GM23338 (cell line): Measurements from ENCODE around the gene STRBP. TPM values are rescaled to one million over a fixed set of nuclear protein-coding genes. Genes with fewer than 3 reads are reported as not detected.

Source experiments
- ATAC-seq: fragments of 200-7000 bp; cut with Tn5 transposase; 3 replicates; pipeline ENCODE4 v1.9.1; 2020
- DNase-seq: peaks from one replicate; pipeline ENCODE4 v3.0.0-alpha.2; 2015; ENCODE audit warnings: low spot score
- H2AFZ ChIP-seq: fragments of 200-600 bp; sonication (generic); 2 replicates; pipeline ENCODE4 v1.8.0; 2016; ENCODE audit warnings: antibody characterized with exemption, mild to moderate bottlenecking, moderate library complexity
- H3F3A ChIP-seq: fragments of 200-600 bp; sonication (generic); replicated peaks from 2 replicates; pipeline ENCODE4 v1.8.0; 2017; ENCODE audit warnings: antibody characterized with exemption, mixed run types, low read depth
- H3K27ac ChIP-seq: fragments of 200-600 bp; sonication (generic); 2 replicates; pipeline ENCODE4 v1.6.1; 2016; ENCODE audit warnings: low read depth
- H3K27me3 ChIP-seq: fragments of 200-600 bp; sonication (generic); 2 replicates; pipeline ENCODE4 v1.8.0; 2016; ENCODE audit warnings: mild to moderate bottlenecking, mixed run types, moderate library complexity; ENCODE audit not compliant: insufficient read depth
- H3K36me3 ChIP-seq: fragments of 200-600 bp; sonication (generic); 2 replicates; pipeline ENCODE4 v1.8.0; 2016; ENCODE audit warnings: mild to moderate bottlenecking; ENCODE audit not compliant: insufficient read depth
- H3K4me1 ChIP-seq: fragments of 200-600 bp; sonication (generic); 2 replicates; pipeline ENCODE4 v1.8.0; 2016; ENCODE audit warnings: mild to moderate bottlenecking, moderate library complexity; ENCODE audit not compliant: insufficient read depth
- H3K4me2 ChIP-seq: fragments of 200-600 bp; sonication (generic); 2 replicates; pipeline ENCODE4 v1.7.1; 2017; ENCODE audit warnings: mixed run types
- H3K4me3 ChIP-seq: fragments of 200-600 bp; sonication (generic); 2 replicates; pipeline ENCODE4 v1.6.1; 2016; ENCODE audit warnings: mixed run types
- H3K79me2 ChIP-seq: fragments of 200-600 bp; sonication (generic); replicated peaks from 2 replicates; pipeline ENCODE4 v1.8.0; 2017; ENCODE audit warnings: mild to moderate bottlenecking; ENCODE audit not compliant: insufficient read depth
- H3K9me2 ChIP-seq: fragments of 200-600 bp; sonication (generic); 2 replicates; pipeline ENCODE4 v1.8.0; 2017; ENCODE audit not compliant: insufficient read depth
- H4K20me1 ChIP-seq: fragments of 200-600 bp; sonication (generic); replicated peaks from 2 replicates; pipeline ENCODE4 v1.8.0; 2017; ENCODE audit warnings: mild to moderate bottlenecking; ENCODE audit not compliant: insufficient read depth
- H3K27ac Mint-ChIP-seq: 2 replicates; pipeline ENCODE4 v1.8.0; 2020; ENCODE audit warnings: inconsistent platforms, mild to moderate bottlenecking, moderate library complexity, mixed read lengths
- H3K27me3 Mint-ChIP-seq: 3 replicates; pipeline ENCODE4 v1.8.0; 2022; ENCODE audit warnings: low read depth, mild to moderate bottlenecking, moderate library complexity, mixed read lengths, inconsistent platforms; ENCODE audit not compliant: insufficient read depth, poor library complexity
- H3K36me3 Mint-ChIP-seq: 3 replicates; pipeline ENCODE4 v1.8.0; 2021; ENCODE audit warnings: low read depth, mild to moderate bottlenecking, inconsistent platforms, moderate library complexity, mixed read lengths
- H3K4me1 Mint-ChIP-seq: 3 replicates; pipeline ENCODE4 v1.8.0; 2020; ENCODE audit warnings: mild to moderate bottlenecking, inconsistent platforms, mixed read lengths
- H3K4me3 Mint-ChIP-seq: 3 replicates; pipeline ENCODE4 v1.8.0; 2021; ENCODE audit warnings: moderate library complexity, mild to moderate bottlenecking, inconsistent platforms, mixed read lengths
- H3K9me3 Mint-ChIP-seq: 3 replicates; pipeline ENCODE4 v1.8.0; 2020; ENCODE audit warnings: moderate library complexity, mild to moderate bottlenecking, inconsistent platforms, mixed read lengths
- CREB1 ChIP-seq: fragments of 250-450 bp; sonication (Bioruptor Pico); IDR thresholded peaks from 2 replicates; pipeline ENCODE4 v1.5.0; 2020; ENCODE audit warnings: low read depth, mild to moderate bottlenecking, moderate library complexity
- CTCF ChIP-seq, 2 experiments: fragments of 200-600 bp in 1 of 2; sonication (generic) in 1 of 2; conservative IDR thresholded peaks; 2 replicates each; pipeline versions ENCODE4 v1.5.1 to v1.6.1; 2016 to 2017; ENCODE audit warnings: antibody characterized with exemption in 2 of 2, low read depth in 2 of 2, mild to moderate bottlenecking in 2 of 2, moderate library complexity in 1 of 2
- ETS1 ChIP-seq: IDR thresholded peaks from 2 replicates; pipeline ENCODE4 v1.6.1; 2016; ENCODE audit warnings: antibody characterized with exemption
- EZH2 ChIP-seq: fragments of 200-600 bp; sonication (generic); IDR thresholded peaks from one replicate; pipeline ENCODE4 v1.8.0; 2017; ENCODE audit warnings: antibody characterized with exemption, mild to moderate bottlenecking, low read depth; ENCODE audit not compliant: unreplicated experiment
- JUNB ChIP-seq: IDR thresholded peaks from one replicate; pipeline ENCODE4 v1.6.1; 2016; ENCODE audit warnings: antibody characterized with exemption; ENCODE audit not compliant: unreplicated experiment
- NANOG ChIP-seq: IDR thresholded peaks from 2 replicates; pipeline ENCODE4 v1.6.1; 2016; ENCODE audit warnings: antibody characterized with exemption, borderline replicate concordance
- POLR2AphosphoS5 ChIP-seq: IDR thresholded peaks from 2 replicates; pipeline ENCODE4 v1.6.1; 2016; ENCODE audit warnings: antibody characterized with exemption, low read depth
- REST ChIP-seq: IDR thresholded peaks from one replicate; pipeline ENCODE4 v1.6.1; 2018; ENCODE audit warnings: antibody characterized with exemption; ENCODE audit not compliant: unreplicated experiment
- STAT1 ChIP-seq: IDR thresholded peaks from one replicate; pipeline ENCODE4 v1.6.1; 2016; ENCODE audit warnings: antibody characterized with exemption; ENCODE audit not compliant: unreplicated experiment
- ZNF114 ChIP-seq: fragments of 250-450 bp; sonication (Bioruptor Pico); IDR thresholded peaks from 2 replicates; pipeline ENCODE4 v1.5.0; 2020; ENCODE audit warnings: mild to moderate bottlenecking, moderate library complexity
- ZNF331 ChIP-seq: fragments of 250-450 bp; sonication (Bioruptor Pico); IDR thresholded peaks from 2 replicates; pipeline ENCODE4 v1.5.0; 2020; ENCODE audit warnings: low read depth, mild to moderate bottlenecking, moderate library complexity
- ZNF462 ChIP-seq: fragments of 250-450 bp; sonication (Bioruptor Pico); IDR thresholded peaks from 2 replicates; pipeline ENCODE4 v1.5.0; 2020; ENCODE audit warnings: mild to moderate bottlenecking, moderate library complexity
- polyA plus RNA-seq: library from polyadenylated mRNA; unstranded; fragments of >200 nt; fragmentation: Nextera tagmentation; extraction: Ambion mirVana; gene quantifications from 2 replicates; pipeline ENCODE4 v1.2.1, GENCODE V29; 2016
- total RNA-seq: library from RNA; depleted of rRNA; stranded (reverse); fragments of >200 nt; shearing (Covaris generic); gene quantifications from 2 replicates; pipeline ENCODE4 v1.2.3, GENCODE V29; 2014

Gene STRBP
- total and polyA plus RNA-seq, 2 experiments from 2014 or later = 80.5 to 116 TPM

- Histone ChIP-seq H3K4me3 (no peak overlapping the region), H3K27me3 (no peaks in the 10 kb centered on the region), H3K79me2 (no peaks in the 10 kb centered on the region), H3K27ac (no peak overlapping the region), H2AFZ (peak overlapping the region; percentile 91; the same call in 1 of the 2 replicates), H3K9me2 (no peaks in the 10 kb centered on the region), H3F3A (no peaks in the 10 kb centered on the region), H3K36me3 (no peaks in the 10 kb centered on the region), H3K4me1 (no peaks in the 10 kb centered on the region; the same call in 1 of the 2 replicates), H4K20me1 (no peaks in the 10 kb centered on the region), H3K4me2 (no peak overlapping the region)
- no peak overlapping the region for H3K27ac Mint-ChIP-seq
- H3K9me3 Mint-ChIP-seq = no peaks in the 10 kb centered on the region
- no peak overlapping the region for H3K4me3 Mint-ChIP-seq
- DNase-seq = no peak
- TF ChIP-seq REST (no peak), ETS1 (no peak), POLR2AphosphoS5 (no peak), ZNF462 (CRISPR knock-in tag) (no peak), ZNF331 (CRISPR knock-in tag) (no peak), STAT1 (no peak), JUNB (no peak), CTCF (conservative IDR thresholded peaks at IDR 0.05; ENCODE audit: low read depth in 2 of 2) (no peak), EZH2 (no peak), NANOG (no peak), ZNF114 (CRISPR knock-in tag) (no peak), CREB1 (no peak)
- H3K4me1 Mint-ChIP-seq = peaks cover 8% of the 10 kb centered on the region
- H3K27me3 Mint-ChIP-seq = no peaks in the 10 kb centered on the region
- no peak for ATAC-seq
- H3K36me3 Mint-ChIP-seq = no peaks in the 10 kb centered on the region
These were observed 27.8 kb upstream of the STRBP start for GRCh38 chr9:123296174-123296573.
